Psoas muscle (tissue), 8 donors: ENCODE measurements around the gene MED14. TPM values are rescaled to one million over a fixed set of nuclear protein-coding genes. Genes with fewer than 3 reads are reported as not detected.
A peak's percentile ranks its signal among the peaks of the same experiment; 100 is the strongest.

Experiments used
- ATAC-seq, 4 donors: fragments of 200-7000 bp; cut with Tn5 transposase; one replicate each; pipeline ENCODE4 v1.9.1; 2020; ENCODE audit warnings: moderate library complexity in 3 of 4, mild to moderate bottlenecking in 2 of 4
- DNase-seq, 2 donors: peaks; one replicate each; pipeline ENCODE4 v3.0.0-alpha.2; 2020
- H3K27ac ChIP-seq: fragments of 200-600 bp; one replicate; pipeline ENCODE4 v1.8.0; 2022
- H3K27me3 ChIP-seq, 3 donors: fragments of 200-600 bp in 1 of 3; one replicate each; pipeline versions ENCODE4 v1.6.1 to v1.8.0; 2013 to 2022; ENCODE audit warnings: low read length in 2 of 3, mild to moderate bottlenecking in 2 of 3, moderate library complexity in 1 of 3; ENCODE audit not compliant: insufficient read depth in 3 of 3
- H3K36me3 ChIP-seq, 2 donors: fragments of 200-600 bp in 1 of 2; one replicate each; pipeline versions ENCODE4 v1.6.1 to v1.8.0; 2013 to 2022; ENCODE audit warnings: low read depth in 1 of 2, mild to moderate bottlenecking in 1 of 2, moderate library complexity in 1 of 2; ENCODE audit not compliant: insufficient read depth in 1 of 2
- H3K4me1 ChIP-seq: fragments of 200-600 bp; one replicate; pipeline ENCODE4 v1.8.0; 2022
- H3K4me3 ChIP-seq: fragments of 200-600 bp; one replicate; pipeline ENCODE4 v1.8.0; 2022; ENCODE audit warnings: mild to moderate bottlenecking
- H3K9me3 ChIP-seq: fragments of 200-600 bp; one replicate; pipeline ENCODE4 v1.8.0; 2022
- WGBS, 3 donors: extraction: QIAGEN DNeasy Blood & Tissue Kit; methylation state at CpG; one replicate each; pipeline versions ENCODE4 v1.1.6 to v1.1.7; 2013; 5-methylcytosine and 5-hydroxymethylcytosine counted together
- intact Hi-C, 2 donors: fragments of 100-400 bp; cut with DNase I; formaldehyde crosslinking; loops; one replicate each; pipeline versions ENCODE4 v1.11.0 to v1.14.2; 2022
- polyA plus RNA-seq, 3 donors: library from polyadenylated mRNA; stranded (reverse); fragments of 200-250 nt; gene quantifications; one replicate each; pipeline ENCODE4 v1.2.3, GENCODE V29; 2013
- total RNA-seq, 4 donors: library from RNA; stranded (reverse); fragmentation: NEBNext Ultra II Directional in 2 of 4; extraction: Animal tissue kit (Norgen Biotek cat#: 25700) in 2 of 4; gene quantifications; one replicate each; pipeline versions ENCODE4 v1.2.1 to v1.2.4, GENCODE V29; 2021 to 2023
- TF ChIP-seq, protein P1 (sequence below): fragments of 200-600 bp; IDR thresholded peaks from one replicate; pipeline ENCODE4 v1.8.0; 2022; ENCODE audit warnings: antibody characterized with exemption
- donor health status: healthy with polysubstance abuse.
- donor health status: DM: no; HTN: no; CAD: no; lungs with moderate emphysema.
- donor health status: Bipolar disorder and iron deficiency.
- donor health status: healthy.
- donor health status: DM: yes; HTN: yes; CAD: no.
- donor health status: DM: no; HTN: no; CAD: no.
- donor health status: DM: no; HTN: no; CAD: no.
- donor health status: DM: yes; HTN: yes; CAD: no.

Gene MED14
- total and polyA plus RNA-seq, 7 donors, result 10.7 to 63.2 (median 46.6) TPM

DNA sequence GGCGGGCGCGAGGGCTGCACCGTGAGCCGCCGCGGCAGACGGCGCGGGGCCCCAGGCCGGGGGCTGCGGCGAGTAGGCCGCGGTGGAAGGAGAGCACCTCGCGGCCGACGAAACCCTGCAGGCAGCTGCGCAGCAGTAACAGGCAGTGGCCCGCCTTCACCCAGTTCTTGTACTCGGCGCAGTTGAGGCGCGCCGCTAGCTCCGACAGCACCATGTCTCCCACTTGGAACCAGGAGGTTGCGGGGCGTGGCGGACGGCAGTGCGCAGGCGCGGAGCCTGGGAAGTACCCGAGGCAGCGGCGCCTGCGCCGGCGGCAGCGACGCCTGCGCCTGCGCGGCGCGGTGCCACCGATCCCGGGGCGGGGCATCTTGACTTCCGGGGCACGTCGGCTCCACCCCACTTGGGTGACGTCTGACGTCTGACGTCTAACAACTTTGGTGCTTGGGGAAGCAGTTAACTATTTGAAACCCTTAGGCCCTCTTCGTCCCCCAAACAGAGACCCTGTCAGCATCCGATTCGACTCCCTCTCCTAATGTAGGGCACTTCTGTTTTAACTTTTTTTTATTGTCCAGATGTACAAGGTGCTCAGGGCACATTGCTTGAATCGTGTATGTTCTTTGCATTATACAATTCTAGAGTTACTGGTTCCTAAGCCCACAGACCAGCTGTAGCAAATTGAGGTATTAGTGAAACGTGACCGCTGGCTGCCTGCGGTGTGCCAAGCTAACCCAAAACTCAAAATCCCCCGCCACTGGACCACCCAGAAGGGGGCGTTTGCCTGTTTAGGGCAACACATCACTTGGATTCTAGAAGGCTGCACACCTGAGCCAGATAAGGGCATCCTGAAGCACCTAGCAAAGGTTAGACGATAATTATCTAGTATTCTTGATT, 87.8 kb downstream of the MED14 start, which contains the start of gene CXorf38:
CXorf38 (minus strand) TSS at position 255 of the 891 bp plus-strand sequence; CDS start at position 214, 41 bp downstream.
- TF ChIP-seq, protein P1, sequence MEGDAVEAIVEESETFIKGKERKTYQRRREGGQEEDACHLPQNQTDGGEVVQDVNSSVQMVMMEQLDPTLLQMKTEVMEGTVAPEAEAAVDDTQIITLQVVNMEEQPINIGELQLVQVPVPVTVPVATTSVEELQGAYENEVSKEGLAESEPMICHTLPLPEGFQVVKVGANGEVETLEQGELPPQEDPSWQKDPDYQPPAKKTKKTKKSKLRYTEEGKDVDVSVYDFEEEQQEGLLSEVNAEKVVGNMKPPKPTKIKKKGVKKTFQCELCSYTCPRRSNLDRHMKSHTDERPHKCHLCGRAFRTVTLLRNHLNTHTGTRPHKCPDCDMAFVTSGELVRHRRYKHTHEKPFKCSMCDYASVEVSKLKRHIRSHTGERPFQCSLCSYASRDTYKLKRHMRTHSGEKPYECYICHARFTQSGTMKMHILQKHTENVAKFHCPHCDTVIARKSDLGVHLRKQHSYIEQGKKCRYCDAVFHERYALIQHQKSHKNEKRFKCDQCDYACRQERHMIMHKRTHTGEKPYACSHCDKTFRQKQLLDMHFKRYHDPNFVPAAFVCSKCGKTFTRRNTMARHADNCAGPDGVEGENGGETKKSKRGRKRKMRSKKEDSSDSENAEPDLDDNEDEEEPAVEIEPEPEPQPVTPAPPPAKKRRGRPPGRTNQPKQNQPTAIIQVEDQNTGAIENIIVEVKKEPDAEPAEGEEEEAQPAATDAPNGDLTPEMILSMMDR, result no peak
- ATAC-seq (peak; percentile 88 to 93 (median 90)), DNase-seq (peak; percentile 95 to 98)
- intact Hi-C loops, result loop anchor here in 1 of 2 donors (5.0 kb wide), 1 partner anchor 85 kb away; no protein-coding TSS in a partner anchor
- peaks cover 20% of the 10 kb centered on the region for H3K4me1 ChIP-seq
- WGBS, 3 donors, result 1 to 5% (median 2%) methylated on average over 26 to 66 of the region's 66 CpGs
- peak within 1 kb of the TSS; percentile 80 for H3K4me3 ChIP-seq
- H3K27ac ChIP-seq, result peak within 1 kb of the TSS; percentile 81
- H3K27me3 ChIP-seq, result no peaks in the 10 kb centered on the region
- peaks cover 0 to 7% of the 10 kb centered on the region in 2 donors for H3K36me3 ChIP-seq
- no peaks in the 10 kb centered on the region for H3K9me3 ChIP-seq

DNA sequence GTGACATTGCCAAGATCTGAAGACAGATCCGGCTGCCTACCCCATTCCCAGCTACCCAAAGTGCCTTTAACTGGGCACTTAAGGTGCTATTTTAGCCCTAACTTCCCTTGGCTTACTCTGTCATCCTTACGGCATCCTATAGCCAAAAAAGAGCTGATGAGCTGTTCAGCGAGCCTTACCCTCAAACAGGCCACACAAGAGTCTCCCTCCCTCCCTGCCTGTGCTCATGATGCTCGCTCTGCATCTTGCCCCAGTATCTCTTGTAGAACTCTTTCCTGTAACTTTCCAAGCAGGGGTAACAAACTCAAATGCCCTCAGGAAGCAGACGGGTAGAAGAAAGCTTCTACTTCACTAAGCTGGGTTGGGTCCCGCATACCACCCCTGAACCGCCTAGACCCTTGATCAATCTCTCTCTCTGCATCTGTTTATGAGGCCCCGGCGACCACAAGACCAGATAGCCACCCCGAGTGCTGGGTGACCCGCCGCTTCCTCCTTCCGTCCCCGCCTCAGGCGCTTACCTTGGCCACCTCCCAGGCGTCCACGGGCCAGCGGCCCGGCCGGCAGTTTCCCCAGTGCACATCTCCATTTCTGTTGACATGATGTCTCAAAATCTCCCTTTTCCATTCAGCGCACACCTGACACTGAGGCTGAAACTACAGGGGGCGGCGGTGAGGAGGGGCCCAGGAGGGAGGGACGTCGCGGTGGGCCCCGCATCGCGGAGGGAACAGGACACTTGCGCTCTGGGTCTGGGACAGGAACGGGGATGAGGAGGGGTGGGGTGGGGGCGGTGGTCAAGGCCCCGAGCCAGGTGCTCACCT, 88.6 kb downstream of the MED14 start:
- peaks cover 0 to 7% of the 10 kb centered on the region in 2 donors for H3K36me3 ChIP-seq
- peak overlapping the region; percentile 80 for H3K4me3 ChIP-seq
- TF ChIP-seq, protein P1, result no peak
- 1 to 8% (median 1%) methylated on average over 14 to 33 of the region's 33 CpGs for WGBS, 3 donors
- DNase-seq (peak; percentile 52 to 72), ATAC-seq (peak; percentile 32 to 63 (median 52))
- H3K27ac ChIP-seq, result peak overlapping the region; percentile 81
- intact Hi-C loops, result loop anchor here in 1 of 2 donors (5.0 kb wide), 1 partner anchor 86 kb away; no protein-coding TSS in a partner anchor
- H3K4me1 ChIP-seq, result peaks cover 16% of the 10 kb centered on the region
- no peaks in the 10 kb centered on the region for H3K27me3 ChIP-seq
- H3K9me3 ChIP-seq, result no peaks in the 10 kb centered on the region

DNA sequence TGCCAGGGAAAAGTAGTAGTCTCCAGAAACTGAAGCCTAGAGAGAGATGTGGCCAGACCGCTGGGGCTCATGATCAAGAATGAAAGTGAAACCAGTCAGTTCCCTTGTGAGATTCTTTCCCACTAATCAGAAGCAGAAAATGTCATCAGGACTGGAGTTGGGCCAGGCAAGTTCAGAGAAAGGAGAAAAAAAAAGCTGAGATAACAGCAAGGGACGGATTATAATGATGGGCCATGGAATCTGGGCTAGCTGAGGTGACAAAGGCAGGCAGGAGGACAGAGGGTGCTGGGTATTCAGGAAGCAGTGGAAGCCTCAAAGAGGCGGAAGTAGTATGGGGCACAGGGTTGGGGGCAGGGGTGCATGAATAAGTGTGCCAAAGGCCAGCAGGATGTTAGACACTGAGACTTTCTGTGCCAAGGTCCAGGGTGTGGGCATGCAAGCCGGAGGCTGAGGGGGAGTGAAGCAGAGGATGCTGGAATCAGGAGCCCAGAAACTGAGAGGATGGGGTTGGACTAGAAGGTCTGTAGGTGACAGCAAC, 90.5 kb downstream of the MED14 start:
- Histone ChIP-seq H3K4me1 (peaks cover 16% of the 10 kb centered on the region), H3K9me3 (no peaks in the 10 kb centered on the region), H3K4me3 (peak overlapping the region; percentile 45), H3K27me3 (no peaks in the 10 kb centered on the region), H3K36me3 (peaks cover 0 to 7% of the 10 kb centered on the region in 2 donors), H3K27ac (peak overlapping the region; percentile 55)
- DNase-seq, result peak; percentile 38 to 55
- intact Hi-C loops, result loop anchor here in 1 of 2 donors (5.0 kb wide), 1 partner anchor 87 kb away; no protein-coding TSS in a partner anchor
- TF ChIP-seq, protein P1, result no peak
- WGBS, 3 donors, result 18 to 51% (median 24%) methylated on average over 4 of the region's 4 CpGs
- ATAC-seq, result peak in 2 of 4 donors; percentile 8 to 9

DNA sequence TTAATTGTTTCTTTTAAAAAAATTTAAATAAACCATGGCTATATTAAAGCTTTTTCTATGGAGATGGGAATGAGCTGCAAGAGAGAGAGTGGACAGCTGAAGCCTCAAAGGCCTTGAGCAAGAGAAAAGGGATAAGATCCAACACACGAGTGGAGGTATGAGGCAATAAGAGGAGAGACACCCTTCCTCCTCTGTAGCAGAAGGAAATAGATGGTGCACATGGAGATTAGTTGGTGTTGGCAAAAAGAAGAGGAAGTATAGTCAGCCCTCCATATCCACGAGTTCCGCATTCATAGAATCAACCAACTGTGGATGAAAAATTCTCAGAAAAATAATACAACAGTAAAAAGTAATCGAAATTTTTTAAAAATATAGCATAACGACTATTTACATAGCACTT, 91.2 kb downstream of the MED14 start:
- DNase-seq, result no peak
- TF ChIP-seq, protein P1, result no peak
- Histone ChIP-seq H3K36me3 (peaks cover 0 to 6% of the 10 kb centered on the region in 2 donors), H3K9me3 (no peaks in the 10 kb centered on the region), H3K27me3 (peaks cover 0 to 4% (median 0%) of the 10 kb centered on the region in 3 donors), H3K4me3 (peak overlapping the region; percentile 45), H3K27ac (peak overlapping the region; percentile 55), H3K4me1 (peaks cover 16% of the 10 kb centered on the region)
- 50 to 71% (median 54%) methylated on average over 5 of the region's 5 CpGs for WGBS, 3 donors
- intact Hi-C loops, result no loop called here
- ATAC-seq, result peak in 3 of 4 donors; percentile 26 to 28 (median 27)
